Fibroblast of villous mesenchyme (primary cell): ENCODE measurements around the gene LEUTX. TPM values are rescaled to one million over a fixed set of nuclear protein-coding genes. Genes with fewer than 3 reads are reported as not detected.

Source experiments
- DNase-seq: peaks from one replicate; pipeline ENCODE4 v3.0.0-alpha.2; 2010; ENCODE audit warnings: low read depth
- H3K4me3 ChIP-seq: 2 replicates; pipeline ENCODE4 v1.5.1; 2011; ENCODE audit warnings: low read depth, mild to moderate bottlenecking, low read length
- total RNA-seq: library from RNA; depleted of rRNA; stranded (reverse); fragments of >200 nt; gene quantifications from 2 replicates; pipeline ENCODE4 v1.2.3, GENCODE V29; 2012
- TF ChIP-seq, protein P1 (sequence below): IDR thresholded peaks from 2 replicates; pipeline ENCODE4 v1.5.1; 2012; ENCODE audit warnings: low read depth, mild to moderate bottlenecking, low read length; ENCODE audit not compliant: insufficient read depth

LEUTX gene
- total RNA-seq, 1 donor = not detected

DNA sequence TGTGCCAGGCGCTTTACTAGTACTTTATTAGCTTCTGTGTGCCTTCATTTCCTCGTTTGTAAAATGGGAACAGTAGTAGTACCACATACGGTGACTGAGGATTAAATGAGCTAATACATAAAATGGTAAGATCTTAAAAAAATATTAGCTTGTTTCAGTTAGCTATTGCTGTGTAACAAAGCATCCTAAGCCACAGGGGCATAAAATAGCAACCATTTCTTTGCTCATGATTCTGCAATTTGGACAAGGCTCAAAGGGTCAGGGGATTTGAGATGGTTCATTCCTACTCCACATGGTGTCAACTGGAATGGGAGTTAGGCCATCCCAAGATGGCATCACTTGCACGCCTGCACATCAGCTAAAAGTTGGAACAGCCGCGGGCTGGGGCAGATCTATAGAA lies 42.0 kb downstream of the LEUTX start:
- no peak overlapping the region for H3K4me3 ChIP-seq
- no peak for DNase-seq
- TF ChIP-seq, protein P1, sequence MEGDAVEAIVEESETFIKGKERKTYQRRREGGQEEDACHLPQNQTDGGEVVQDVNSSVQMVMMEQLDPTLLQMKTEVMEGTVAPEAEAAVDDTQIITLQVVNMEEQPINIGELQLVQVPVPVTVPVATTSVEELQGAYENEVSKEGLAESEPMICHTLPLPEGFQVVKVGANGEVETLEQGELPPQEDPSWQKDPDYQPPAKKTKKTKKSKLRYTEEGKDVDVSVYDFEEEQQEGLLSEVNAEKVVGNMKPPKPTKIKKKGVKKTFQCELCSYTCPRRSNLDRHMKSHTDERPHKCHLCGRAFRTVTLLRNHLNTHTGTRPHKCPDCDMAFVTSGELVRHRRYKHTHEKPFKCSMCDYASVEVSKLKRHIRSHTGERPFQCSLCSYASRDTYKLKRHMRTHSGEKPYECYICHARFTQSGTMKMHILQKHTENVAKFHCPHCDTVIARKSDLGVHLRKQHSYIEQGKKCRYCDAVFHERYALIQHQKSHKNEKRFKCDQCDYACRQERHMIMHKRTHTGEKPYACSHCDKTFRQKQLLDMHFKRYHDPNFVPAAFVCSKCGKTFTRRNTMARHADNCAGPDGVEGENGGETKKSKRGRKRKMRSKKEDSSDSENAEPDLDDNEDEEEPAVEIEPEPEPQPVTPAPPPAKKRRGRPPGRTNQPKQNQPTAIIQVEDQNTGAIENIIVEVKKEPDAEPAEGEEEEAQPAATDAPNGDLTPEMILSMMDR = no peak

DNA sequence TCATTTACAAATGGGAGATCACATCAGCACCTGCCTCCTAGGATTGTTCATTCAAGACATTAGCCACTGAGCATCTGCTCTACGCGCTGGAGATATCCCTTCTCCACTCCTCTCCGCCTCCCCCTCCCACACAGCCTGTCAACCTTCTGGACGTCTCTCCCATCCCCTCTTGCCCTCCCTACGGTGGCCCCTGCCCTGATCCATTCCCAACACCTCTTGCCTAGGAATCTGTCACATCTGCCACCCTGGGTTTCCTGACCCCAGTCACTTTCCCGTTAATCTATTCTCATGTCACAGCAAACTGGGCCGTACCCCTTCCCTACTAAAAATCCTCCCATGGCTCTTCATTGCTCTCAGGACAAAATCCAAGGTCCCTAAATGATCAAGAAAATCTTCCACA lies 45.0 kb downstream of the LEUTX start:
- DNase-seq = no peak
- peak overlapping the region; percentile 71 for H3K4me3 ChIP-seq
- TF ChIP-seq, protein P1 = no peak

DNA sequence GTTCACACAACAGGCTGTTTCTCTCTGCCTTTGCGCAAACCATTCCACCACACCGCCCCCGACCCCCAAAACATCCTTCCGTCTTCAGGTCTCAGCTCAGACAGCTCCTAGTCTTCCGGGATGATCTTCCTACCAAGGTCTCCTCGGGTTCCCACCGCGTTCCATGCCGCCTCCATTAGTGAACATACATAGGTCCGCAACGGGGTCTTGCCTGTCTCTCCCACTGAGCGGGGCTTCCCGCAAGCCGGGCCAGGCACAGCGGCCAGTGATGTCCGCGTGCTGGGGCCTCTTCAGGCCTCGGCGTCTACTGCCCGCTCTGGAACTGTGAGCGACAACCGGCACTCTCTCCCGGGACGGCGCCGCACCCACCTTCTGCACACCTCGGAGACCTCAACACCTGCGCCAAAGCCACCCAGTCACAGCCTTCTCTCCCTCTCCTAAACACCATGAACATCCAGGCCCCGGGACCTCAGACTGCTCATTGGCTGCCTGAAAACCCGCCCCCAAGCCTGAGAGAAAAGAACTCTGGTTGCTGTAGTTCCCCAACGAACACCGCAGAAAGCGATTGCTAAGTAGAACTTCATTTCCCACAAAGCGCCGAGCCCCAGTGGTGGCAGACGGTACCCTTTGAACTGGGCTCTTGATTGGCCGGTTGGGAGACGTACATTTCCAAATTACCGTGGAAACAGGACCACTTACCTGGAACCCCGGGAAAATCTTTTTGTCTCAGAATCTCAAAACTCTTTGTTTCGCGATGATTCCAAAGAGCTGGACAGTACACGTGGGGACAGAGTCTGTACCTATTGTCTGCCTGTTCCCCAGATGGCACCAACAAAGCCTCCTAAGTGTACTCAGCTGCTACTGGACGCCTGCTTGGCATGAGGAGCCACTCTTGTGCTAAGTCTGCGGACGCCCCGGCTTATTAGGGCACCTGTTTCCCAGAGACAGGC lies 45.8 kb downstream of the LEUTX start:
- peak; percentile 89 for DNase-seq
- TF ChIP-seq, protein P1 = no peak
- H3K4me3 ChIP-seq = peak overlapping the region; percentile 71

DNA sequence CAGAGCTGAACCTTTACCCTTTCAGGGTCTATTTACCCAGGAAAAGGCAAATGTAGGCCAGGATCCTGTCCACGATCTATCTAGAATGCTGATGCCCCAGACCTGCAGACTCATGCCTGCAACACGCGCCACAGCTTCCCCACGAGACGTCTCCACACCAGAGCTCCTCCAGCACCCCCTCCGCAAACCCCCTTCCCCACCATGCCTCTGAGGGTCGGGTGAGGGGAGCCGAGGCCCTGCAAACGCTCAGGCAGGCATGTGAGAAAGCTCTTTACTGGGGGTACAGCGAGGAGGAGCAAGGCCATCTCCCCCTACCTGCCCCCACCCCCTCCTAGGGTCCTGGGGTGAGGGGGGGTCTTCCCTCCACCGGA lies 46.4 kb downstream of the LEUTX start:
- DNase-seq = no peak
- no peak overlapping the region for H3K4me3 ChIP-seq
- TF ChIP-seq, protein P1 = no peak

DNA sequence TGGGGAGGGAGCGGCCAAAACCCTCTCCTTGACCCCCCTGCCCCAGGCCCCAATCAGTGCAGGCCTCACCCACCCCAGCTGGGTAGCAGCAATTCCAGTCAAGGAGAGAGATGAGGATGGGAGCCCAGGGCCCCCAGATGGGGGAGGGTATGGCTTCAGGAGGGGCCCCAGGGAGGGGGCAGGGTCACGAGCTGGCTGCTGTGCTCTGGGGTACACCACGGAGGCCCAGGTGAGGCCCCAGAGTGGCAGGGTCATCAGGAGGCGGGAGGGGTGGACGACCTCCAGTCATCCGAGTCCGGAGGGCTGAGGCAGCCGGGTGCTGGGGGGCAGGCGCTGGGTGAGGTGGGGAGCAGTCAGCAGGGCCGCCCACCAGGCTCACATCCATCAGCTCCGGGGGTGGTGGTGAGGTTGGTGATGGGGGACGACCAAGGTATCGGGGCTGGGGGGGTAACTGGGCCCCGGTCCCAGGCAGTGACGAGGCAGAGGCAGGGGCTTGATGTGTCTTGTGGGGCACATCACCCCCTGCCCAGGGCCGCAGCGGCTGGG lies 47.0 kb downstream of the LEUTX start:
- TF ChIP-seq, protein P1 = no peak
- DNase-seq = no peak
- H3K4me3 ChIP-seq = no peak overlapping the region

DNA sequence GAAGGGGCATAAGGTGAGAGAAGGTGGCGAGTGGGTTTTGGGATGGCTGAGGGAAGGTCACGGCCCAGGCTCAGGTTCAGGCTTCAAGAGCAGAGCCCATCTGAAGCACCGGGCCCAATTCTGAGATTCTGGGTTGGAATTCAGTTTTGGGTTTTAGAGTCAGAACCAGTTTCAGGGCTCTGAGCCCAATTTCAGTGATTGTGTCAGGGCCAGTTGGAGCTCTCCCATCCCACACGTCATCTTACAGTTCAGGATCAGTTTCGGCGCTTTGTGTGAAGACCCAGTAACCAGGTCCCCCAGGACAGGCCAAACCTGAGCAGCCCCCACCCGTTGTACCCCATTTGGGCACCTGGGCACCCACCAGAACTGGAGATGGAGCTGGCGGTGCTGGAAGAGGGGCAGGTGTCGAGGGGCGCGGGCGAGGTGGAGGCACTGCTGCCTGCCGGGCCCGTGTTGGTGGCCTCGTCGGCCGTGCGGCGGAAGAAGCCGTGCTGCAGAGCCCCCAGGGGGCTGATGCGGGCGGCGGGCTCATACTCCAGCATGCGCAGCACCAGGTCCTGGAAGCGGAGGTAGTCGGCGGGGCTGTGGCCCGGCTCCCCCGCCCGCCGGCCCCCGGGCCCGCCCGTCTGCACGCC lies 47.8 kb downstream of the LEUTX start:
- H3K4me3 ChIP-seq = no peak overlapping the region
- TF ChIP-seq, protein P1 = no peak
- no peak for DNase-seq
